Liver (tissue), 9 donors: Measurements from ENCODE around the gene DTNA. TPM values are rescaled to one million over a fixed set of nuclear protein-coding genes. Genes with fewer than 3 reads are reported as not detected.

ENCODE experiments used
- DNase-seq: peaks from one replicate; pipeline ENCODE4 v3.0.0-alpha.2; 2017; ENCODE audit warnings: low spot score
- H3K27ac ChIP-seq, 2 donors: one replicate each; pipeline ENCODE4 v1.7.0; 2013; ENCODE audit warnings: inconsistent platforms in 2 of 2, low read length in 2 of 2, control low read depth in 1 of 2, low read depth in 1 of 2, mild to moderate bottlenecking in 1 of 2
- H3K27me3 ChIP-seq, 4 donors: one replicate each; pipeline versions ENCODE4 v1.6.1 to v1.7.0; 2013; ENCODE audit warnings: low read length in 3 of 4, inconsistent platforms in 1 of 4, mild to moderate bottlenecking in 1 of 4, moderate library complexity in 1 of 4; ENCODE audit not compliant: control insufficient read depth in 4 of 4, insufficient read depth in 4 of 4
- H3K36me3 ChIP-seq, 4 donors: one replicate each; pipeline versions ENCODE4 v1.6.1 to v1.7.0; 2013; ENCODE audit warnings: low read length in 3 of 4, mild to moderate bottlenecking in 3 of 4, low read depth in 1 of 4, moderate library complexity in 1 of 4; ENCODE audit not compliant: control insufficient read depth in 4 of 4, insufficient read depth in 3 of 4
- H3K4me1 ChIP-seq, 4 donors: one replicate each; pipeline versions ENCODE4 v1.6.1 to v1.7.0; 2013; ENCODE audit warnings: low read length in 3 of 4, mild to moderate bottlenecking in 3 of 4, moderate library complexity in 1 of 4; ENCODE audit not compliant: control insufficient read depth in 4 of 4, insufficient read depth in 4 of 4
- H3K4me3 ChIP-seq, 3 donors: one replicate each; pipeline versions ENCODE4 v1.6.1 to v1.7.0; 2013; ENCODE audit warnings: low read length in 3 of 3, control low read depth in 1 of 3, low read depth in 1 of 3, mild to moderate bottlenecking in 1 of 3
- H3K9ac ChIP-seq, 2 donors: one replicate each; pipeline ENCODE4 v1.7.0; 2013; ENCODE audit warnings: low read length in 2 of 2, mild to moderate bottlenecking in 2 of 2, moderate library complexity in 2 of 2, control low read depth in 1 of 2, low read depth in 1 of 2
- H3K9me3 ChIP-seq, 4 donors: one replicate each; pipeline versions ENCODE4 v1.6.1 to v1.7.0; 2013; ENCODE audit warnings: low read length in 3 of 4; ENCODE audit not compliant: control insufficient read depth in 4 of 4
- CTCF ChIP-seq: fragments of 150-350 bp; IDR thresholded peaks from 2 replicates; pipeline ENCODE4 v1.5.1; 2017; ENCODE audit warnings: improper control_type of control experiment, low read depth, low read length; ENCODE audit not compliant: missing input control
- EGR1 ChIP-seq, 2 donors: IDR thresholded peaks; 2 replicates each; pipeline ENCODE4 v1.6.1; 2016 to 2018; ENCODE audit warnings: antibody characterized with exemption in 2 of 2, low read depth in 2 of 2
- FOXA1 ChIP-seq: IDR thresholded peaks from 2 replicates; pipeline ENCODE4 v1.6.1; 2016; ENCODE audit warnings: antibody characterized with exemption
- FOXA2 ChIP-seq: IDR thresholded peaks from 2 replicates; pipeline ENCODE4 v1.6.1; 2016; ENCODE audit warnings: antibody characterized with exemption
- GABPA ChIP-seq, 2 donors: IDR thresholded peaks in 1 of 2; conservative IDR thresholded peaks in 1 of 2; 2 replicates each; pipeline ENCODE4 v1.6.1; 2016; ENCODE audit warnings: antibody characterized with exemption in 2 of 2, mild to moderate bottlenecking in 1 of 2, moderate library complexity in 1 of 2
- HNF4A ChIP-seq, 2 donors: conservative IDR thresholded peaks; 2 replicates each; pipeline ENCODE4 v1.6.1; 2016; ENCODE audit warnings: antibody characterized with exemption in 2 of 2, mild to moderate bottlenecking in 2 of 2
- HNF4G ChIP-seq: IDR thresholded peaks from 2 replicates; pipeline ENCODE4 v1.6.1; 2016; ENCODE audit warnings: antibody characterized with exemption
- JUND ChIP-seq, 2 donors: IDR thresholded peaks; 2 replicates each; pipeline ENCODE4 v1.6.1; 2016; ENCODE audit warnings: antibody characterized with exemption in 2 of 2
- MAX ChIP-seq: IDR thresholded peaks from 2 replicates; pipeline ENCODE4 v1.6.1; 2016; ENCODE audit warnings: antibody characterized with exemption
- NR2F2 ChIP-seq: IDR thresholded peaks from 2 replicates; pipeline ENCODE4 v1.6.1; 2016; ENCODE audit warnings: antibody characterized with exemption
- RAD21 ChIP-seq, 2 donors: IDR thresholded peaks; 2 replicates each; pipeline ENCODE4 v1.6.1; 2016; ENCODE audit warnings: antibody characterized with exemption in 2 of 2, mild to moderate bottlenecking in 2 of 2
- RXRA ChIP-seq, 2 donors: IDR thresholded peaks; 2 replicates each; pipeline ENCODE4 v1.6.1; 2017 to 2018; ENCODE audit warnings: antibody characterized with exemption in 2 of 2, mild to moderate bottlenecking in 1 of 2
- SP1 ChIP-seq: IDR thresholded peaks from 2 replicates; pipeline ENCODE4 v1.6.1; 2018; ENCODE audit warnings: antibody characterized with exemption, mild to moderate bottlenecking
- TAF1 ChIP-seq: conservative IDR thresholded peaks from 2 replicates; pipeline ENCODE4 v1.6.1; 2016; ENCODE audit warnings: antibody characterized with exemption, mild to moderate bottlenecking
- YY1 ChIP-seq: IDR thresholded peaks from 2 replicates; pipeline ENCODE4 v1.6.1; 2016; ENCODE audit warnings: antibody characterized with exemption, mild to moderate bottlenecking
- ZBTB33 ChIP-seq: IDR thresholded peaks from 2 replicates; pipeline ENCODE4 v1.6.1; 2016; ENCODE audit warnings: antibody characterized with exemption
- WGBS: extraction: QIAGEN DNeasy Blood & Tissue Kit; methylation state at CpG from one replicate; pipeline ENCODE4 v1.1.7; 2013; 5-methylcytosine and 5-hydroxymethylcytosine counted together
- polyA plus RNA-seq, 2 donors: library from polyadenylated mRNA; stranded (reverse) in 1 of 2; unstranded in 1 of 2; fragments of 200-250 nt in 1 of 2; fragments of >200 nt in 1 of 2; fragmentation: Nextera tagmentation in 1 of 2; extraction: Ambion mirVana in 1 of 2; gene quantifications; one replicate each; pipeline versions ENCODE4 v1.2.1 to v1.2.3, GENCODE V29; 2013 to 2015
- total RNA-seq, 2 donors: library from RNA; depleted of rRNA; stranded (reverse); fragments of >200 nt; gene quantifications; one replicate each; pipeline ENCODE4 v1.2.3, GENCODE V29; 2014
- TF ChIP-seq, protein P1 (sequence below): IDR thresholded peaks from 2 replicates; pipeline ENCODE4 v1.6.1; 2016; ENCODE audit warnings: antibody characterized with exemption
- TF ChIP-seq, protein P2 (sequence below): IDR thresholded peaks from 2 replicates; pipeline ENCODE4 v1.6.1; 2016; ENCODE audit warnings: antibody characterized with exemption, mild to moderate bottlenecking
- donor health status: healthy.
- donor health status: healthy.
- donor health status: healthy.
- donor health status: healthy.
- donor health status: healthy.

DTNA gene
- total and polyA plus RNA-seq, 4 donors: 0.33 to 3.2 (median 1.4) TPM

DNA sequence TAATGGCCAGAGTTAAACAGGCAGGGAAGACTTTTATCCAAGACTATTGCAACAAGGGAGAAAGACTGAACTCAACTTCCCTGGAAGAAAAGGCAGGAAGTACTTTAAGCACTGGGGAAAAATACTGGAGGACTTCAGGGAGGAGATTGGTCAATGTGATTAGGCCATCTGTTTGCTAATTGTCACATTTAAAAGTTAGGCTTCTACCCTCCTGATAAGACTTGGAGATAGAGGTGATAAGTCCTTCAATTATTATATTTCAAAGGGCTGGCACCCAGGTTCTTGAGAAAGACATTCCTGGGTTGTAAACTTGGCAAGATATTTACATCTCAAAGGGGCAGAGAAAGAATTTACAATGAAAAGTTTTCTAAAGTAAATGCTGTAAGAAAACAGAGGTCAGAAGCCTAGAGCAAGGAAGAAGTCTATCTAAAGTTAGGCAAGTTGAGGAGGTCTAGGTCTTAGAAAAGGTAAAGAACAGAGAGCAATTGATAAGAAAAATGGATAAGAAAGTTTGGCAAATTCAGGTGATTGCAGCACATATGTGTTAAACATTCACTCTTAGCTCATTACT, 48.4 kb downstream of the DTNA start:
- Histone ChIP-seq H3K4me1 (no peaks in the 10 kb centered on the region), H3K4me3 (no peak overlapping the region), H3K27ac (no peak overlapping the region), H3K9me3 (no peaks in the 10 kb centered on the region), H3K9ac (no peak overlapping the region), H3K27me3 (no peaks in the 10 kb centered on the region), H3K36me3 (no peaks in the 10 kb centered on the region)
- no peak for TF ChIP-seq NR2F2
- DNase-seq: no peak

DNA sequence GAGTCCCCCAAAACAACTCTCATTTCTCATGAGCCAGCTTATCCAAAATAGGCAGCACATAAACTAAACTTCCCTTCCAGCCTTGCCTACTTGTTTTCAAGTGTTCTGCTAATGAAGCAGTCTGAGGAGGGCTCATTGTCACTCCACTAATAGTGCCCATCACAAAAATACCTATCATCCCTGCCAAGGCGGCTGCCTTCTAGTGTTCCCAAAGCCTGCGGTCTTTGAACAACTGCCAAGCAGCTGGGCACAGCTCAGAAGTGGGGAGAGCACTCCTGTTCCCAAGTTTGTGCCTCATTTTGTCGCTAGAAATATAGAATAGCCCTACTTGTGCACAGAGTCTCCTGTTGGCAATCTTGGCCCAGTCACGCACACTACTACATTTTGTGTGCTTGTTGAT, 50.3 kb downstream of the DTNA start:
- Histone ChIP-seq H3K9me3 (no peaks in the 10 kb centered on the region), H3K27me3 (no peaks in the 10 kb centered on the region), H3K9ac (no peak overlapping the region), H3K4me1 (no peaks in the 10 kb centered on the region), H3K27ac (no peak overlapping the region), H3K4me3 (no peak overlapping the region), H3K36me3 (no peaks in the 10 kb centered on the region)
- WGBS: 72% methylated on average over 4 of the region's 4 CpGs
- DNase-seq: no peak
- TF ChIP-seq MAX (no peak), YY1 (no peak), NR2F2 (no peak), HNF4A (conservative IDR thresholded peaks at IDR 0.05) (no peak), FOXA2 (no peak), EGR1 (IDR thresholded peaks at IDR 0.05; ENCODE audit: low read depth in 2 of 2) (no peak), ZBTB33 (no peak), JUND (IDR thresholded peaks at IDR 0.05) (no peak), TAF1 (no peak), HNF4G (no peak), RAD21 (IDR thresholded peaks at IDR 0.05) (no peak), SP1 (no peak), RXRA (IDR thresholded peaks at IDR 0.05) (no peak), FOXA1 (no peak), CTCF (no peak), GABPA (IDR thresholded peaks at IDR 0.05 in 1 of 2, conservative IDR thresholded peaks at IDR 0.05 in 1 of 2) (no peak)
- TF ChIP-seq, protein P1, sequence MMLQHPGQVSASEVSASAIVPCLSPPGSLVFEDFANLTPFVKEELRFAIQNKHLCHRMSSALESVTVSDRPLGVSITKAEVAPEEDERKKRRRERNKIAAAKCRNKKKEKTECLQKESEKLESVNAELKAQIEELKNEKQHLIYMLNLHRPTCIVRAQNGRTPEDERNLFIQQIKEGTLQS: no peak
- TF ChIP-seq, protein P2, sequence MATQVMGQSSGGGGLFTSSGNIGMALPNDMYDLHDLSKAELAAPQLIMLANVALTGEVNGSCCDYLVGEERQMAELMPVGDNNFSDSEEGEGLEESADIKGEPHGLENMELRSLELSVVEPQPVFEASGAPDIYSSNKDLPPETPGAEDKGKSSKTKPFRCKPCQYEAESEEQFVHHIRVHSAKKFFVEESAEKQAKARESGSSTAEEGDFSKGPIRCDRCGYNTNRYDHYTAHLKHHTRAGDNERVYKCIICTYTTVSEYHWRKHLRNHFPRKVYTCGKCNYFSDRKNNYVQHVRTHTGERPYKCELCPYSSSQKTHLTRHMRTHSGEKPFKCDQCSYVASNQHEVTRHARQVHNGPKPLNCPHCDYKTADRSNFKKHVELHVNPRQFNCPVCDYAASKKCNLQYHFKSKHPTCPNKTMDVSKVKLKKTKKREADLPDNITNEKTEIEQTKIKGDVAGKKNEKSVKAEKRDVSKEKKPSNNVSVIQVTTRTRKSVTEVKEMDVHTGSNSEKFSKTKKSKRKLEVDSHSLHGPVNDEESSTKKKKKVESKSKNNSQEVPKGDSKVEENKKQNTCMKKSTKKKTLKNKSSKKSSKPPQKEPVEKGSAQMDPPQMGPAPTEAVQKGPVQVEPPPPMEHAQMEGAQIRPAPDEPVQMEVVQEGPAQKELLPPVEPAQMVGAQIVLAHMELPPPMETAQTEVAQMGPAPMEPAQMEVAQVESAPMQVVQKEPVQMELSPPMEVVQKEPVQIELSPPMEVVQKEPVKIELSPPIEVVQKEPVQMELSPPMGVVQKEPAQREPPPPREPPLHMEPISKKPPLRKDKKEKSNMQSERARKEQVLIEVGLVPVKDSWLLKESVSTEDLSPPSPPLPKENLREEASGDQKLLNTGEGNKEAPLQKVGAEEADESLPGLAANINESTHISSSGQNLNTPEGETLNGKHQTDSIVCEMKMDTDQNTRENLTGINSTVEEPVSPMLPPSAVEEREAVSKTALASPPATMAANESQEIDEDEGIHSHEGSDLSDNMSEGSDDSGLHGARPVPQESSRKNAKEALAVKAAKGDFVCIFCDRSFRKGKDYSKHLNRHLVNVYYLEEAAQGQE: no peak
